Measurements from ENCODE around the gene GPR42.

- TF ChIP-seq EP300 (IDR thresholded peaks at IDR 0.05; ENCODE audit: borderline replicate concordance in 1 of 2, control insufficient read depth in 1 of 2, low read depth in 2 of 2, low read length in 2 of 2), result no peak
- TF ChIP-seq CTCF (IDR thresholded peaks at IDR 0.05 in 2 of 3, conservative IDR thresholded peaks at IDR 0.05 in 1 of 3; ENCODE audit: control insufficient read depth in 2 of 3, extremely low read depth in 1 of 3, insufficient read depth in 1 of 3, low read depth in 3 of 3, low read length in 3 of 3), result no peak
- no peak for TF ChIP-seq TARDBP (IDR thresholded peaks at IDR 0.05; ENCODE audit: borderline replicate concordance)
- TF ChIP-seq ATF3 (IDR thresholded peaks at IDR 0.05; ENCODE audit: borderline replicate concordance, extremely low read depth, low read depth, low read length), result no peak
- peak; percentile 33; the same call in 1 of the 2 replicates for TF ChIP-seq HDGF (IDR thresholded peaks at IDR 0.05)
- no peak for TF ChIP-seq POLR2AphosphoS5 (IDR thresholded peaks at IDR 0.05; ENCODE audit: low read length)
- TF ChIP-seq SKIL (IDR thresholded peaks at IDR 0.05; ENCODE audit: low read depth, poor library complexity, severe bottlenecking), result no peak
Measured at GRCh38 chr19:35417278-35417677, 46.4 kb downstream of the GPR42 start.

All from GM12878 (cell line).